HG03039 (cell line): ENCODE results near the gene ACTN1.

Source experiments
- ATAC-seq: cut with Tn5 transposase; IDR thresholded peaks from one replicate; pipeline ENCODE4 v1.9.1; 2021; ENCODE audit warnings: mild to moderate bottlenecking, moderate library complexity; ENCODE audit not compliant: unreplicated experiment

Gene ACTN1

DNA sequence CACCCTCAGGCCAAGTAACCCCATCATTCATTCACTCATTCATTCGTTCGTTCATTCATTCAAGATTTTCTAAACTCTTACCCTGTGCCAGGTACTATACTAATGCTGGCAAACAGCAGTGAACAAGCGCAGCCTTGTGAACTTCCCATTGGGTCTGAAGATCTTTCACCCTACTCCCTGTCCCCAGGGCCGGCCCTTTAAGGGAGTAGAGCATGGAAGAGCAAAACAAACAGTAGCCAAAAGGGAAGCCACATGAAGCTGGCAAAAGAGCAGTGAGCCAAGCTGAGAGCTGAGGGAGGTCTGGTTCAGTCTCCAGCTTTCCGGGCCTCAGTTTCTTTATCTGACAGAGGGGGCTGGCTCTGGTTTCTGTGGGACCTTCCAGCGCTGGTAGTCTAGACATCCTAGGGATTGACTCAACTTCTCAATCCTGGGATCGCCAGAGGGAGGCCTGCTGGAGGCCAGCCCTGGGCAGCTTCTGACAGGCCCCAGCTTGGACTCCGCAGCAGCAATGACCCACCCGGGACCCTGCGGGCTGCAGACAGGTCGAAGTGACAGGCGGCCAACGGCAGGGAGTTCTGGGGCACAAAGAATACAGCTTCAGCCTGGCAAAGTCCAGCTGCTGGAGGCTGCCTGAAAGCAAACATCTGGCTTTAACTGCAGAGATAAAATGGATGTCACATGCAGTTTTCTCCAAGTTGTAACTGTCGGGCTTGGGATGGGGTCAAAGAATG is 27.1 kb downstream of the ACTN1 start:
- ATAC-seq, result no peak

GRCh38 chr14:68951035-68951797 is 27.9 kb downstream of the ACTN1 start:
- no peak for ATAC-seq

DNA sequence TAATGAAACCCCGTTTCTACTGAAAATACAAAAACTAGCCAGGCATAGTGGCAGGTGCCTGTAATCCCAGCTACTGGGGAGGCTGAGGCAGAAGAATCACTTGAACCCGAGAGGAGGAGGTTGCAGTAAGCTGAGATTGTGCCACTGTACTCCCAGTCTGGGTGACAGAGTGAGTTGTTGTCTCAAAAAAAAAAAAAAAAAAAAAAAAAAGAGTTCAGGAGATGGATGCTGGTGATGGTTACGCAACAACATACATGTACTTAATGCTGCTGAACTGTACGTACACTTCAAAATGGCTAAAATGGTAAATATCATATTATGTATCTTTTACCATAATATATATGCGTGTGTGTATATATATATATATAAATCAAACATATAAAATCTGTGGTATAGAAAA is 29.0 kb downstream of the ACTN1 start:
- no peak for ATAC-seq

DNA sequence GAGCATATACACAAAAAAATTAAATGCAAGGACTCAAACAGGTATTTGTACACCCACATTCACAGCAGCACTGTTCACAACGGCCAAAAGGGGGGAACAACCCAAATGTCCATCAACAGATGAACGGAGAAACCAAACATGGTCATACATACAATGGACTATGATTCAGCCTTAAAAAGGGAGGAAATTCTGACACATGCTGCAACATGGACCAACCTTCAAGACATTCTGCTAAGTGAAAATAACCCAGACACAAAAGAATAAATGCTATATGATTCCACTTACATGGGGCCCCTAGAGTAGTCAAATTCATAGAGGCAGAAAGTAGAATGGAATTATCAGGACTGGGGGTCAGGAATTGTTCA is 29.5 kb downstream of the ACTN1 start:
- ATAC-seq, result no peak

DNA sequence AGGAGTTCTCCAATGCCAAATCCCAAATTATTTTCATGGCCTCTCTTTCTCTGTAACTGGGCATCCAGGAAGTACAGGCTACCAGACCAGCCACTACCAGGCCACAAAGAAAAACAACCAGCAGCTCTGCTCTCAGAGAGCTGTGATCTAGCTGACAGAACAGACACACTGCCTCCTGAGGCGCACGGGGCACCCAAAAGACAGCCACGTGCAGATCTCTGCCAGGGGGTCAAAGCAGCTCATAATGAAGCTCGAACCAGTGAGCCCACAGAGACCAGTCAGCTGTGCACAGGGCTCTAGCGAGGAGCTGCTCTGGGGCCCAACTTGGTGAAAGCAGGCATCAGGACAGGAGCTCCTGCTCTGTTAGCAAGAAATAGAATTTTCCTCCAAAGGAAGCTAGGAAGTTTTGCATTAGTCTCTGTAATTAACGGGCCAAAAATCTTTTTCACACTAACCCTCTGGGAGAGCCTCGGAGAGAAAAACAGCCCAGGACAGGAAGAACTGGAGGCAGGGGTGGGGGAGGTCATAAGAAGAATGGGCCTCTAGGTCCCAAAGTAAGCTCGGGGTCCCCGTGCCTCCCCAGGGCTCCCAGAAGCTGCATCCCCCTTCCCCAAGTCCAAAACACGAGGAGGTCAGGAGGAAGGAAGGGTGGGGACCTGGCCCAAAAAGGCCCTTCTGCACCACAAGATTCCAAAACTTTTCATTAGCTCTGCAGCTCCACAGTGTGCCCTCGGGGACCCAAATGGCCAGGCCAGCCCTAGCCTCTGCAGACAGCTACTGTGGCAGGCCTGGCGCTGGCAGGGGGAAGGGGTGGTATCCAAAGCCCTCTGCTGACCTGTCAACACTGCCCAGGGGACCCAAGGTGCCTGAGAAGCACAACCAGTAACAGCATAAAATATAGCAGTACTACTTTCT is 30.2 kb downstream of the ACTN1 start:
- no peak for ATAC-seq

DNA sequence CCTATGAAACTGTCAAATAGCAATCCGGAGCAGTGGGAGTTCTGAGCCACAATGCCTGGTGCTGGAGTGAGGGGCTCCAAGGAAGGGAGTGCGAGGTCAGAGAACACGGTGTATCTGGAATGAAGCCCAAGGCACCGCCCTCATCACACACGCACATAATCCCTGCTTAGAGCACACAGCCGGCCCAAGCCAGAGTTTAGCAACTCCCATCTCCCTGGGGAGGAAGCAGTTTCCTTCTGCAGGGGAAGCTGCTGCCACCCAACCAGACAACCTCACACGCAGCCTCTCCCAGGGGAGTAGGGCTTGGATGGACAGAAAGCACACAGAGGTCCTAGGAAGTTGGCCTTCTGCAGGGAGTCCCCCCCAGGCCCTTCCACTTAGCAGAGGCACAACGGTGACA is 31.3 kb downstream of the ACTN1 start:
- no peak for ATAC-seq

DNA sequence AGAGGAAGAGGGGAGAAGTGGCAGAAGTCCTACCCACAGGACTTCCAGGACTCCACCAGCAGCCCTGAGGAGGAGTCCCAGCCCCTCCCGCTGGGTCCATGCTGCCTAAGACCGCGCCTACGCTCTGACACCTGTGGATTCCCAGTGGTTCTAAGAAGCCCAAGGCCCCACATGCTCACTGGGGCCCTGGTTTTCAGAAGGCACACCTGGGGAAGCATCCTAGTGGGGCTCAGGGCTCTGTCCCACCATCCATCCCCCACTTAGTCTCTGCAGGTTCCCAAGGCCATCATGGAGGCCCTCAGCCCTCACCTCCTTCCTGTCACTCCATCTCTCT is 32.6 kb downstream of the ACTN1 start:
- ATAC-seq, result no peak

- no peak for ATAC-seq
These were observed 33.3 kb downstream of the ACTN1 start for GRCh38 chr14:68945585-68946488.

DNA sequence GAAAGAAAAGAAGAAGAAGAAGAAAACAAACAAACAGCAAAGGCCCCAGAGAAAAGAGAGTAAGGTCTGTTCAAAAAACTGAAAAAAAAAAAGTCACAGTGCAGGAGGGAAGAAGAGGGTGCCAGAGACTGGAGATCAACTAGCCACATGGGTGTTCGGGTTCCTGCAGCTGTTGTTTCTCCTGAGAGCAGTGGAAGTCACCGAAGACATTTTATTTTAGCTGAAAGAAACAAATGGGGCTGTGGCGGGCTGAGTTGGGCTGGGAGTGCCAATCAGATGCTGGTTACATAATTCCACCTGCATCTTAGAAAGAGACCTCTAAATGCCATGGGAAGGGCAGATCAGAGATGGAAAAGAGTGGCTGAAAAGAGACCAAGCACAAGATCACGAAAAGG is 33.9 kb downstream of the ACTN1 start:
- ATAC-seq, result no peak

DNA sequence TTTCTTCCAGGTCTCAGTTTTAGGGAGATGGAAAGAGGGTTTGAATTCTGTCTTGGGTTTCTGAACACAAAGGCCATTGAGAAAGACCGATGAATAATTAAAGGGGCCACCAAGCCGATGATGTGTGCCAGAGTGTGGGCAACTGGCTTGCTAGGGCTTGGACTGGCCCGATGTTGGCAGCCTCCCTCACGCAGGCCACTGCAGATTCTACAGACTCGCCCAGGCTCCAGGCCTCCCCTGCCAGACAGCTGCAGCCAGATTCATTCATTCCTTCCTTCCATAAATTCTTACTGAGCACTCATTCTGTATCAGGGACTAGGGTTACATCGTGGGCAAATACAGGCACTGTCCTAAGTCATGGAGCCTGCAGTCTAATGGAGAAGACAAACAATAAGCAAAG is 34.9 kb downstream of the ACTN1 start:
- no peak for ATAC-seq

- ATAC-seq, result no peak
These were observed 36.0 kb downstream of the ACTN1 start for GRCh38 chr14:68943107-68943506.

DNA sequence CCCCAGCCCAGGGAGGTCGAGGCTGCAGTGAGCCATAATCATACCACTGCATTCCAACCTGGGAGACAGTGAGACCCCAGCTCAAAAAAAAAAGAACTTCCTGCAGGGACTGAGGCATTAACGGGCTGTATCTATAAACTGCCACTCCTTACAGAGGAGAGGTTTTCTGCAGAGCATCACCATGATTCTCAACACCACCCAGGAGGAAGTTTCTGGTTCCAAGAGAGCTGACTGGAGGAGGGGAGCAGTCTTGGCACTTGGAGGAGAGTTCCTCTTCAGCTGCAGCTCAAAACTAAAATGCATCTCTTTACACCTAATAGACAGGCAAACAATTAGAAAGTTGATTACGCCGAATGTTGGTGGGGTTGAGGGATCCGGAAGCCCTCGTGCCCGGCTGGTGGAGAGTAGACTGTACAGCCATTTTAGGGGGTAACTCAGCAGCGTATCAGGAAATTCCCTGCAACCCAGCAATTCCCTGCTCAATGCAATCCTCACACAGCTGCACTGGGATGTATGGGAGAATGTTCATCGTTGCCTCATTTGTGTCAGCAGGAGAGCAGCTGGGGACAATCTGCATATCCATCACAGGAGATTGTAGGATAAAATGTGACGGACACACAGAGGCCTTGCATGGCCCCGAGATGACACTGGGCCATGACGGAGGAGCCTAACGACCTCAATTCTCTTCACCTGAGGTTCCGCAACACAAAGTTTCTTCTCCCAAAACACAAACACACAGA is 36.6 kb downstream of the ACTN1 start:
- ATAC-seq, result no peak

GRCh38 chr14:68941820-68942219 is 37.3 kb downstream of the ACTN1 start:
- ATAC-seq, result no peak

DNA sequence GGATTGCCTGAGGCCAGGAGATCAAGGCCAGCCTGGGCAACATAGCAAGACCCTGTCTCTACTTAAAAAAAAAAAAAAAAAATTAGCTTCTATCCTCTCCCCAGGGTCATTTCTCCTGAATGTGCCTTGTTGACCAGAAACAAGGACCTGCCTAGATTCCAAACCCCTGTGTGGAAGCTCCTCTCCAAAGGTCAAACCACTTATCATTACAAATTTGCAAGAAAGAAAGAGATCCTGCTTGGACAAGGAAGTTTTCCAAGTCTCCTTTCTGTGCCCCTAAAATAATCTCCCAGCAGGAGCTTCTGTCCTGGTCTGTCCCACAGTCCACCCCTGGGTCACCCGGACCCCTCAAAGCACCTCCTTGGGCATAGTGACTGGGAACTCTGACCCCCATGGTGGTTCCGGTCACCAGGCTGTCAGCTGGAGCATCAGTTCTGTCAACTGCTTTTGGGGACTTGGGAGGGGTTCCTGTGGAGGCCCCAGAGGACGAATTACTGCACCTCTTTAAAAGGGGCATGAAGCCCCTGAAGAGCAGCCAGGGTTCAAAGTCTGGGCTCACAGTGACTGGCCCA is 38.4 kb downstream of the ACTN1 start:
- ATAC-seq, result no peak

DNA sequence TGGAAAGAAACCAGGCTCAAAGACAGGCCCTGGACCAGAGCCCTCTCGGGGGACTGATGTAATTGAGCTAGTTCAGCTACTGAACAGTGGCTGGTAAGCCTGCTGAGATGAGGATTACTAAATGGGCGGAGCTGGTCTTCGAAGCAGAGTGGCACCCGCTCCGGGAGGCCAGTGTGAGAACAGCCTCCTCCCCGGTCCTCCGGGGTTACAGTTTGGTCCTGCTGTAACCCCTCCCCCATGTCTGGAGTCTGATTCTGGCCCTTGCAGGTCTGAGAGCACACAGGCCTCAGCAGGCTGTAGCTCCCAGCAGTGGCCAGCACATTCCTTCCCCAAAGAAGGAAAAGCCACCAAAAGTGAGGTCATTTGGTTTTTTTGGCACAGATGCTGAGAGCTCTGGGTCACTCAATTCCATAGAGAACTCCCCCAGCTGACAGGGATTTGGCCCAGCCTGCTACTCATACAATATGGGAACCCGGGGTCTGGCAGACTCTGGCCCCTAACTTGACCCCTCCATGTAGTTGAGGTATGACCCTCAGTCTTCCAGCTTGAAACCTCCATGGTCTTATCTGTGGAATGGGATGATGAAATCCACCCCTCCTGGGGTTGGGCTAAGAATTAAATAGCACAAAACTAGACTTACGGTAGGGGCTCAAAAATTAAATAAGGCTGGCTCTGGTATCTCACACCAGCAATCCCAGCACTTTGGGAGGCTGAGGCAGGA is 39.0 kb downstream of the ACTN1 start:
- ATAC-seq, result no peak

DNA sequence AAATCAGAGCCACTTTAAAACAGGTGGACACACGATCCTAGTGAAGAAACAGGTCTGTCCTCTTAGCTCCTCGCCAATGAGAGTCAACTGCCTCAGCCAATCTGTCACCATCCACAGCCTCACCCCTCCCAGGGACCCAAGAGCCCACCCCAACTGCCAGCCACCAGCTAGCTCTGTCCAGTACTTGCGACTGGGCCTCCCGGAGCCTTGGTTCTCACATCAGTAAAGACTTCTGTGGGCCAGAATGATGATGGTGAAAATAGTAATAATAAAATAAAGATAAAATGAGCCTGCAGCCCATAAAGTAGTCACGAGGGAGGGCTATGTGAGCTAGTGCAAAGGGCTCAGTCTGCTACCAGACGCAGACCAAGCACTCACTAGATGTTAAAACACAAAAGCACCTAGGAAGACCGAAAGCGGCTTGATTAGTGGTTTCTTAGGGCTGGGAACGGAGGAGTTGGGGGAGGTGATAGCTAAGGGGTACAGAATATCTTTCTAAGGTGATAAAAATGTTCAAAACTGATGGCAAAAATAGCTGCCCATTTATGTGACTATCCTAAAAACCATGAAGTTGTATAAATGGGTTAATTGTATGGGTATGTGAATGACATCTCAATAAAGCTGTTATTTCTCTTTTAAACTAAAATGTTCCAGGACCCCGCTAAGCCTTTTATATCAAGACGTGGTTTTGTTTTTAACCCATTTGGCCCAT is 39.8 kb downstream of the ACTN1 start:
- ATAC-seq, result no peak

DNA sequence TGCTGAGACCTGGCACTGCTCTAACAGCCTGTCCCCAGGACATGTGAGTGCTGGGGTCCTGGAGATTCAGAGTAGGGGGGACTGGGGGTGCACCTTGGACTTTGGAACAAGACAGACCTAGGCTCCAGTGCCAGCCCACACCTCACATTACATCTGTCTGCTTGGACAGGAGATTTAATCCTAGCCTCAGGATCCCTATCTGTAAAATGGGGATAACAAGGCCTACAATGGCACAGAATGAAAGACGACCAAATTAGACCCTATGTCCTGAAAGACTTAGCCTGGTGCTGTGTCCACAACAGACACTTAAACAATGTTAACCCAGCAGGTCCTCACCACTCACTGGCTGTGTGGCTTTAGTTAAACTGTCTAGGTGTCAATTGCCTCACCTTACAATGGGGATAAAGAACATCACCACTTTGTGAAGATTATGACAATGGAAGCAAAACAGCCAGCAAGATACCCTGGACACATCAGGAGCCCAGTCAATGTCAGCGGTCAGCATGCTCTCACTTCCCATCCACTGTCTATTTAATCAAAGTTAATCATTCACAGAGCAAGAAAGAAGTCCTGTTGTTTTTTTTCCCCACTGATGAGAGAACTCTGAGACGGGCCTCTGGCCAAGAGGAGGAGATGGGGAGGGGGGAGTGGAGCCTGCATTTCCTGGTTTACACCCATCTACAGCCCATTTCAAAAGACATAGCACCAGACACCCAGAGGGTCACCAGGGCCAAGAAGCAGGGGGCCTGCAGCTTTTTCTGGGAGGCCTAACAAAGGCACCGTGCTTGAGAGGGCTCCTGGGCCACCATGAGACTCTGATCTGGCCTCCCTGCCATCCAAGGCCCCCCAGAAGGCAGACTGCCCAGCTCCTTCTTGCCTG is 40.6 kb downstream of the ACTN1 start:
- no peak for ATAC-seq
